ENCODE measurements around the gene CDH10.

The CDH10 gene

DNA sequence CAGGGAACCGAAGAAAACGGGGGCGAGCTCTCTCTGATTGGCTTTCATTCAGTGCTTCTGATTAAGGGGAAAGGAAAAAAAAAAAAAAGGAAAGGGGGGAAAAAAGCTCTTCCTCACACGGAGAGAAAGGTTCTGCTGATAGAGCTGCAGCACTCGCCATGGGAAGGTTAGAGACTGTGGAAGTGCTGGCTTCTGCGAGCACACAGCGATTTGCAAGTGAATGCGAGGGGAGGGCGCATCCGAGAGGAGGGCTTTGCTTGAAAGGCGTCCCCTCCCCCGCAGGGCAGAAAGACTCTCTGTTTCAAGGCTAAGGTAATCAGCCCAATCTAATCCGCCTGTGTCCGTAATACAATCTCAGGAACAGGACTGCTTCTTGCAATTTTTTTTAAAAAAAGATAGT lies at the start of gene CDH10:
Gene CDH10 (minus strand): TSS at position 218 of the 400 bp plus-strand sequence. CDS start 51,488 bp downstream, outside the sequence.
- DNase-seq: no peak

DNA sequence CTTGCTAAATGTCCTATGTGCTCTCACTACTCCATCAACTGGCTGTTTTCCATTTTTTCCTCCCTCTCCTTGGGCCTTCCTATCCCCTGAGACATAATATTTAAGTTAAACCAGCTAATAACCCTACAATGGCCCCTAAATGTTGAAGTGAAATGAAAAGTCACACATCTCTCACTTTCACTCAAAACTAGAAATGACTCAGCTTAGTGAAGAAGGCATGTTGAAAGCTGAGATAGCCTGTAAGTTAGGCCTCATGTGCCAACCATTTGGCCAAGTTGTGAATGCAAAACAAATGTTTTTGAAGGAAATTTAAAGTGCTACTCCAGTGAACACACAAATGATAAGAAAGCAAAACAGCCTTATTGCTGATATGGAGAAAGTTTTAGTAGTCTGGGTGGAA lies 48.8 kb upstream of the CDH10 start:
- no peak for DNase-seq

DNA sequence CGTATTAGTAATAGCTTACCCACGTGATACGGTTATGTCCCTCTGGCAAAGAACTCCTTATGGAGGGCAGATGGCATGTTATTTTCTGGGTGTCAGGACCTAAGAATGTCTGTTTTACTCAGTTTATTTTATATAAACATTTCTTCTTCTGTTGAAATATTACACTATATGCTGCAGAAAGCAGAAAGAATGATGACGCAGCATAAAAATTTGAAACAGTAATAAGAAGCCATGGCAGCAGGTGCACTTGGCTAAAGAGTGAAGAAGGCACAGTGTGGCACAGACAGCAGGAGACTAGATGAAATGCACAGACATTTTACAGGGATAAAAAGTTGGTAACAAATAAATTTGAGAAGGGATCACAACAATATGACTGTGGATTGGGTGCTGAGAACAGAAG lies 46.3 kb upstream of the CDH10 start:
- no peak for DNase-seq

DNA sequence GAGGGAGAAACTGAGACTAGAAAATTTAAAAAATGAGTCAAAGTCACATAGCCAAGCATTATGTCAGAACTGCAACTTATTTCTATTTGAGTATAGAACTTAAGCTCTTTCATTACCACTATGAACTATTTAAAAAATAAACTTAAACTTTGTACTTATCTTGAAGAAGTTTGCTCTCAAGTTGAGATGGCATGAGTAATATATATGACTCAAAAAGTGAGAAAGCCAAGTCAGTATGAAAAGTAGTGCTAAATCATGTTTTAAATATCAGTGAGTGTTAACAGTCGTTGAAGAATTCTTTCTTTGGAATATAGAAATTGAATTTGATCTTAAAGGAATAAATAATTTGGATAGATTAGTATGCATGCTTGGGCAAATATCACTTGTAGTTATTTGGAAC lies 36.3 kb upstream of the CDH10 start:
- DNase-seq: no peak

DNA sequence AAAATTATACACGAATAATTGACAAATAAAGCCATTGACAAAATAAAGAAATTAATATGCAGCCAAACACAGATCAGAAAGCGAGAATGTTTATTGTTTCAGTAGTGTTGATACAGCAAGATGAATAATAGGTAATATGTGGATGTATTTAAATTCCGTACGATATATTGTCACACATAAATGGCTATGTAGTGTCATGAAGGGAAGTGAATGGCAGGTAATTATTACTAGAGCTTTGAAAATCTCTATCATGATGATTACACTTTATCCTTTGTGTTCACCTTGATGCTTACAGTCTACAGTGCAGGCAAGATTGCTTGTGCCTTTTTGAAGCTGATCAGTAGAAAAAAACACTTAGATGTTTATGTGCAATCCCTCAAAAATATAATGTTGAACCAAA lies 23.3 kb upstream of the CDH10 start:
- no peak for DNase-seq

DNA sequence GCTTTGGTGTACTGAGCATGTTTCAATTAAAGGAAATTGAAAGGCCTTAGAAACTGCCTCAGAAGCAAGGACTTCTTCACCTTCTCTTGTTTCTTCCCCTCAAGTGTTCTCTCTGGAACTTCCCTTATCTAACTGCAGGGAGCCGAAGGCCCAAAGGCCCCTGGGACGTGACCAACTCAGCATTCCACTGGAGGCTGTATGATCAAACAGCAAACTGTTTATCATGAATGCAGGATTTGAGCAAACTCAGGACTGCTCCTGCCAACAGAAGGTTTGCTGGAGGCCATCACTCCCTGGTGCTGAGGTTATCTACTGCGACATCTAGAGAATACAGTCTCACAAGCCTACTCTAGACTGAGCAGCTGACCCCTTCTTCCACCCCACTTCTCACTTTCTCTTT lies 4.8 kb upstream of the CDH10 start:
- DNase-seq: no peak

DNA sequence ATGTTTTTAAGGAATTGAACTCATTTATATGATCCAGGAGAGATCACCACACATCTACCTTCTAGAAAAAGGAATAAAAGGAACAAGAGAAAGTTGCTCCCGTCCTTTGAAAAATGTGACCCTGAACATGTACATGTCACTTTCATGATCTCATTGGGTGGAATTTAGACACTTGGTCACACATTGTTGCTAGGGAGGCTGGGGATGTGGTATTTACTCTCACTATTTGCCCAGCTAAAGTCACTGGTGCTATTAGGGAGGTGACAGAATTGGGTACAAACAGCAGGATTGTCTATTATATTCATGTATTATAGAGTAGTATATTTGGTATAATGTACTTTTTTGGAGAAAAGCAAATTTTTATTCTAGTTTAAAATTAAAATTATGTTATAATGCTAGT lies 2.1 kb upstream of the CDH10 start:
- DNase-seq: no peak

DNA sequence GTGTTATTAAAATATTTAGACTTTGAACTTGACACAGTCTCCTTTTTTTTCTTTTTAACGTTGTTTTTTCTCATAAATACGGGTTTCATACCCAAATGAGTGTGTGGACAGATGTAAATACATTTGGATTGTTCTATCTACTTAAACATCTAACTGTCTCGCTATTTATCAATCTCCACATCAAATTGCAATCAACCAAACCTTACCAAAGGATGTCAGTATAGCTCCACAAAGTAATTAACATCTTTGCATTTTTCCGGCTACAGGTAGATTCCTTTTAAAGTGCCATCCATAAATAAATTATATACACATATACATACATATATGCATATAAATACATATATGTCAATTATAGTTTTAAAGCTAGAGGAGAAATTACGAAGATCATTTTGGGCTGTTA lies 705 bp upstream of the CDH10 start:
- no peak for DNase-seq

DNA sequence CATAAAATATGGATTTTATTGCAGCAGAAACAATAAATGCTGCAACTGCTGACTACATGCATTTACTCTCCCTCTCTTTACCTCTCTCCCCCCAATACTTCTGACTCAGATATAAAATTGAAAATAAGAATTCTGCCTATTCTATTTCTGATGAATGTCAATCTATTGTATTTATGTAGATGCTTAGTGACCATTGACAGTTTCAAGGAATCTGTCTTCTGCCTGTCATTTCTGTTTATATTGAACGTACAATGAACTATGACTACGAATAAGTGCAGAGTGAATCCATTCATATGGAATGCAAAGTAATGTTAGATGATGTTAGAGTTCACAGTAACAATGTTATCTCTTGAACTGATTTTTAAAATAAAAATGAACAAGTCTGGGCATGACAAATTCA lies 898 bp downstream of the CDH10 start:
- DNase-seq: no peak

DNA sequence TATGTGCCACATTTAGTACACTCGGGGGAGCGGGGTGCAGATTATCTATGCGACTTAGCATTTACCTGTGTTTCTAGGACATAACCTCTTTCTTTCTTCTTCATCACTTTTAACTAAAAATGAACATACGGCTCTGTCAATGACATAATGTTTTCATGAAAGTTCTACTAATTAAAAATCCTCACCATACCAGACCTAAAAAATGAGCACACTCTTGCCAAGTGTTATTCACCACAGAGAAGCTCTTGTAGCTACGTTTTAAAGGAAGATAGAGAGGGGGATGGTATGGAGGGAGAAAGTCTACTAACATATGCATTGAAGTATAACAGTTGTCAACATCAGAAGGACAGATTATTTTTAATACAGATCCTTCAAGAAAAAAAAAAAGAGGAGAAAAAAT lies 1.6 kb downstream of the CDH10 start:
- DNase-seq: no peak

DNA sequence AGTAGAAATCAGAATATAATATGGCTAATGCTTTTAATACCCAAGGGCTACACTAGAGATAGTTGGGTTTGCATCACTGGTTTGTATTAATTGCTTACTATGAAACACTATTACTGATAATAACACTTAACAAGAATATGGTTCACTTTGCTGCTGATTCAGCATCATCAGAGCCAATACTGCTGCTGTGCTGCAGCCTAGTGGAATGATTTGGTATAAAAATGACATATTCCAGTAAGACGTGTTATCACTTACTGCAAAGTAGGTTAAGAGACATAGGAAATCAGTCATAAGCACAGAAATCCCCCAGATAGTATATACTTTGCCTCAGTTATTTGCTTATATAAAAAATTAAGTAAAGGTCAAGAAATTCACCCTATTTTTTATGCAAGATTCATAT lies 2.8 kb downstream of the CDH10 start:
- DNase-seq: no peak

DNA sequence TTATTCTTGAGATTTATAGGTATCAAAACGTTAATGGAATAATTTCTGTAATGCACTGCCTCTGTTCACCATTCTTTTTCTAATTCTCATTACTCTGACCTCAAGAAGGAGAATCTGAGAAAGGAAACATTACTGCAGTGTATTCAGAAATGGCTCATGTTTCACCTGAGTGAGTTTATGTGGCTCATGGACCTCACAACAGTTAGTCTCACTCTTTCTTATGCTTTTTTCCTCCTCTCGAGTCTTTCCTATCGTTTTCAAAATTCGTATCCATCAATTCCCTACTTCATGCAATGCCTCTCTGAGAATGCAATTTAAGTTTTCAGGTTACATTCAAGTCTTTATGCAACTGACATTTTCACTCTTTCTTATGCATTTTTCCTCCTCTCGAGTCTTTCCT lies 9.6 kb downstream of the CDH10 start:
- no peak for DNase-seq

DNA sequence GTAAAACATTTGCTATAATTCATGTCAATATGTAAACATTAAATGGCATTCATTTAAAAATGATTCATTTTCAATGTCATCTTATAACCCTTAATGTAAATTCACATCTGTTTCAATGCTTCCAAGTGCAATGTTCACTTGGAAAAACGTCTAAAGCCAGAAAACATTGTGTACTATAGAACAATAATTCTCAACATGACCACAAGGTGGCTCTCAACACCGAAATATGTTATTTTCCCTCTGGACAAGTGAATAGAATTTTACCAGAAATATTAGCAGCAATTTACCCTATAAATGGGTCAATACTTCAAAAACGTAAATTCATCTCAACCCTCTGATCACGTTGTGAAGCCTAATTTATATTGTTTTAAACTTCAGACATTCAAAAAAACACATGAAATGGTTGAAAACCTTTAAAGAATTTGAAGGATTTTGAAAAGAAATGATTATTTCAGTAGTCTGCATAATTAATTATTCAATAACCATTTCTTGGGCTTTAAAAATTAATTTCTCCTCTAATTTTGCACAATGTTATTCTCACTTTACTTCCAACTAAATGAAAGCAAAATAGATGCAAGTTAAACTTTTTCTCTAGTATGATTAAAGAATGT lies 11.0 kb downstream of the CDH10 start:
- DNase-seq: no peak

DNA sequence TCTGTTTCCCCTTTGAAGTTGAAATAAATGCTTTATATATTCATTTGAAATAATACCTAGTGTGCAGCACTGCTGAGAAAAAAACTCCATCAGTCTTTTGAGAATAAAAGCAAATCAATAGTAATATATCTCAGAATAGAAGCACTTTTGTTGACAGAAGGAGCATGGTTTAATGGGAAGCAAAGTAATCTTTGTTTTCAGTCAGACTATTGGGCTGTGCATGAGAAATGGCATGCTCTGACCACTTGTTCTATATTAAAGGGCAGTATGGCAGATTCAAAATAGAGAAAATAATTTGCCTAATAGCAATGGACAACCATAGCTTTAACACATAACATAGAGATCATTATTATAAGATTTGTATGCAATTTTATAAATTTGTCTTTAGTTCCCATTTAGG lies 12.4 kb downstream of the CDH10 start:
- DNase-seq: no peak

DNA sequence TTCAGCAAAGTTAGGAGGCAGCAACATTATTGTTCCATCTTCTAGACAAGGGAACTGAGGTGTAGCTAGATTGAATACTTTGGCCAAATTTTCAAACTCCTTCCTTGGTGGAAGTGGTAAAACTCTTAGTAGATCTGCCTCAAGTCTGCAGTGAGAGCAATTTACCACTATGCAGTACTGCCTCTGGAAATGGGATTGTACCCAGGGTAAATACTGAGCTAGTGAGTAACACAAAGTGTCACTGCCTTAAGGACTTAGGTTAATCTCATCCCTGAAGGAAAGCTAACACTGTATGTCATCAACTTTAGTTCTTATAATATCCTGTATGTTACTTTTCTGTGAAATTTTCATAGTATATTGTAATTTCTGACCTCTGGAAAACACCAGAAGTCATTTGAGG lies 13.9 kb downstream of the CDH10 start:
- DNase-seq: no peak

DNA sequence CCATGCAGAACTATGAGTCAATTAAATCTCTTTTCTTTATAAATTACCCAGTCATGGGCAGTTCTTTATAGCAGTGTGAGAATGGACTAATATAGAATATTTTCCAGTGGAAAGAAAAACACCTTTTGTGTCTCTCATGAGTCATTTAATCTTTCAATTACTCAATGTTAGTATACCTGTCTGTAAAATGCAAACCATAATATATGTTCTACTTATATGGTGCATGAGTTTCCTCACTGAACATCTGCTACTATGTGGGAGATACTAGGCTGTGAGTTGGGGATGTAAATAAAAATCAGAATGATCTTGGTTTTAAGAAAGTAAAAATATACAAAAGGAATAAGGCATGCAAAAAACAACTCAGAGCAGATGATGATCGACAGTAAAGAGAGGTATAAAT lies 15.0 kb downstream of the CDH10 start:
- no peak for DNase-seq

DNA sequence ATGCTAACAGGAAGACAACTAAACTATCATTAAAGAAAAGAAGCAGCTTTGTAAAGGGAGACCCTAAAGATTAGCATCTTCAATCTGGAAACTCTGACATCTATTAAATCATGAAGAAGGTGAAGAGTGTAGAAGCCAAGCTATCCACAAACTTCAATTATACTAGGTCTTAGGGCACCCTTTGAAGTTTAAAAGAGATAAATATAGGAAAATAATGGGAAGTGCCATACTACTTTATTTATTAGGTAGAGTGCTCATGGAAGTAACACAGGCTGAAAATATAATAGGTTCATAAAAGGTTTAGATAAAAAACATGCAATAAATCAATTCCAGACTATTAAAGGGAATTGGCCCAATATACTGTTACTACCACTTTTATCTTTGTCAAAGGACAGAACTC lies 19.9 kb downstream of the CDH10 start:
- DNase-seq: no peak

DNA sequence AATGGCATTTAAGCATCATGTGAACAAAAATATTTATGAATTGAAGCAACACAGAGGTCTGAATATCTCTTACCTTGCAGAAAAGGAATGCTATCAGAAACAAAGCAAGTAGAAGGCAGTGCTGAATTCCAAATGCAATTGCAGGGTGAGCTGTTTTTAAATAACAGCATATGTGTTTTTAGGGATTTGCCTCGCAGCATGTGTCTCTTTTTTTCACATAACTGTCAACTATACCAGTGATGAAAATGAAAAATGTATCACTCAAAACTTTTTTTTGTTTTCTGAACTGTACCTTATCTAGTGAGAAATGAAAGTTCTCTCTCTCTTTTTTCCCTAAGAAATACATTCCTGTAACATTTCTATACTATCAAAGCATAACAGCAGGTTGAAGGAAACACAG lies 21.2 kb downstream of the CDH10 start:
- DNase-seq: no peak

DNA sequence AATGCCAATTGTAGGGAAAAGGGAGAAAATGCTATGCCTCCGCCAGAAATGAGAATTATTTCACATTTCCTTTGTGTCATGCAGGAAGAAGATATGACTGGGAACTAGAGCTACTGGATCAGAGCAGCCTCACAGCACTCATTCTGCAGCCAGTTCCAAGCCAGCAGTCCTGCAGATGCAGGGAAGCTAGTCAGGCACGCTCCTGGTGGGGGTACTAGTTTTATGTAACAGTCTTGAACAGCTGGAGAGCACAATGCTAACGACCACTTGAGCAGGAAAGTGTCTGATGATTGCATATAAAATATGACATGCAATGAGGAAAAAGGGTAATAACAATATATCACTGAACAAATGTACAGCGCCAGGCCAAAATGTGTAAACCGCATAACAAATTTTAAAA lies 21.7 kb downstream of the CDH10 start:
- DNase-seq: no peak

DNA sequence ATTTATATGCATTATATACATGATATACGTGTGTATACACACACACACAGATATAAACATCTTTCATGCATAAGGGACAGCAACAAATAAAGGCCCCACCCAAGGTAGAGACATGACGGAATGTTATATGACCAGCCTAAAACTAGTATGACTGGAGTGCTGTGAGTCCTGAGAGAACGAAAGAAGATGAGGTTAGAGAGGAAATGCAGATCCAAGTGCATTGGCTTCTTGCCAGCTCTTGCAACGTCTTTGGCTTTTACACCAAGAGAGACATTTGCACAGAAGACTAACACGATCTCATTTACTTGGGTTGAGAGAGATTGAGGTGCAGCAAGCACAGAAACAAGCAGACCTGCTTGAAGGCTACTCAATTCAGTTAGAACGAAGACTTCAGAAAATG lies 23.0 kb downstream of the CDH10 start:
- no peak for DNase-seq

DNA sequence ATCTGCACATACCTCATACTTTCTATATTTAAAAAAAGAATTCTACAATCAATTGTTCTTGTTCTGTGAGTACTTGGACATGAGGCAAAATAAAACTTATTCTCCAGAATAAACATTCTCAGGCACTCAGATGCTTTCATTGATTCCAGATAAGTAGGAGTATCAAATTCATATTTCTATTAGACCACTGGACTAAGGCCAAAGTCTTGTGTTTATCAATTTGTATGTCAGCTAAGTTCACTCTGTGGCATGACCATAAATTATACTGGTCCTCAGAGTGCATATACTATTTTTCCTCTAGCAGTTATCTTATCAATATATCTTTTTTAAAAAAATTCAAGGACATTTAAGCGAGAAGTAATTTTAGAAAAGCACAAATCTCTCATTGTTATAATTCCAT lies 28.2 kb downstream of the CDH10 start:
- DNase-seq: no peak

DNA sequence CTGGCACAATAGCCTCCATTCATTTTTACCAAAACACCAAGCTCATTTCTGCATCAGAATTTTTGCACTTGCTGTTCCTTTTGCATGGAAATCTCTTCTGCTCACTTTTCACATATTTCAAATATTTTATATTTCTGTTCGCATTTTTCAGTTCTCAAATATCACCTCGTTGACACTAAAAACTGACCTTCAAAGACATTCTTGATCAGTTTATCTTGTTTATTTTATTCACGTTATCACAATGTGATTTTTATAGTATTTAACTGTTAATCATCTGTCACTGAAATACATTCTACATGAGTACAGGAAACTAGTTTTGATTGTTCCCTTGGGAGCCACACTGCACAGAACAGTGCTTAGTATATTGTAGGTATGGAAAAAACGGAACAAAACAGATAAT lies 29.6 kb downstream of the CDH10 start:
- DNase-seq: no peak

DNA sequence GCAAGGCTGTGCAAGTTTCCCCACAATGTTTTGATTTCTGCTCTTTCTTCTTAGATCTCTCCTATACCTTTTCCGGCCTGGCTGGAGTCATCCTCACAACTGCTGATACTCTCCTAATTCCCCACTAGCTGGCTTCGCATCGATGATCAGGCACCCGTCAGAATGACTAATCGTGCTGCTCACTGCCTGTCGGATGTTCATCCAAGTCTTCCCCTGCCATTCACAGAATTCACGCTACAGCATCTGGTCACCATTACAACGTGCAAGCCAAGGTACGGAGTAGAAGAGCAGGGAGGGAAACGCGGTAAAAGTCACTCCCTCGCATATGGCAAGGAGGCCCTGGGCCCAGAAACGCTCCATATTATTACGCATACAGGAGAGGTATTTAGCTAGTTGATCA lies 35.1 kb downstream of the CDH10 start:
- no peak for DNase-seq

DNA sequence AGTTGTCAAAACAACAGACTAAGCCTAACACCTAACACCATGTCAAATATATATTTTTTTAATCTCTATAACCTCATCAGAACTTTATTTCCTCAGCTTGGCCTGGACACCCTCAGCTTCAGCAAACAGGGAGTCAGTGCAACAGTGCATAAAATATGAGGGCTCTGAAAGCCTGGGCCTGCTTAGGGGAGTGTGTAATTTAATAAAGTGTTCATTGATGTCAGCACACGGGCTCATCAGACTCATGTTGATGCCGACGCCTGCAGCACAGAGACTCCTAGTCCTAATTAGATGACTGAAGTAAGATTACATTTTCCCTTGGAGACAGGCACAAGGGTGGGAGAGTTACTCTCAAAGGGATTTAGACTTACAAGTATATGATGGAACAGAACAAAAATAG lies 37.8 kb downstream of the CDH10 start:
- DNase-seq: no peak

DNA sequence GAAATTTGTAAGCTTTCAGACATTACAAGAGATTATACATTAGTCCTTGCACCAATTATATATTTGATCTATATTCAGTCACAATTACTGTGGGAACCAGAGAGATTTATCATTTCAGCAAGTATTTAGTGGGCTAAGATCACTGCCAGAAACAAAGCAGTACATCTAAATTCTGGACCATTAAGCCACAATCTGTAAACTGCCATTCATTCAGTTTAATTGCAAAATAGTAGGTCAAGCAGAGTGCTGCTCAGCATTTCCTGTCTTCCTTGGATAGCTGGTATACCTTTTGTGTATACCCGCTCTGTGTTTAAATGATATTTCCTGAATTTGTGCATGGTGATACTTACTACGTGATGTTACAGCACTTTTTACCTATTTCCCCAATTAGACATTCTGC lies 42.6 kb downstream of the CDH10 start:
- DNase-seq: no peak

DNA sequence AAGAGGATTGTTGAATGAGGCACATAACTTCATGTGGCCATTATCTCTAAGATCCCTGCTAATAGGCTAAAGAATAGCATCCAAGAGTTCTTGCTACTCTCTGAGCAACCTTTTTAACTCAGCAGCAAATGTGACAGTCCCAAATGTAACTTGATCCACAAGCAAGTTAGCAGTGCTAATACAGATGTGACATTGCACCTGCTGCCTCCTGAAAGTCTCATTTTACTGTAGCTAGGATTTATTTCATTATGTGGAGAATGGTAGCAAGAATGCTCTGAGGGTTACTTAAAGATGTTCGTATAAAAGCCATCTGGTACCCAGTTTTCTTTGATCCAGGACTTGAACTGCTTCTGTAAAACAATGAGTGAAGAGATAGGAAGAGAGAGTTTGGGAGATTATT lies 45.8 kb downstream of the CDH10 start:
- no peak for DNase-seq

Data from activated CD4-positive, alpha-beta T cell treated with anti-CD3 and anti-CD28 coated beads for 4 hours (primary cell).